Measurements from ENCODE around the gene NEK9. TPM values are rescaled to one million over a fixed set of nuclear protein-coding genes. Genes with fewer than 3 reads are reported as not detected.

NEK9 gene
- total RNA-seq, 1 donor from 2014 or later, result 25.9 TPM

DNA sequence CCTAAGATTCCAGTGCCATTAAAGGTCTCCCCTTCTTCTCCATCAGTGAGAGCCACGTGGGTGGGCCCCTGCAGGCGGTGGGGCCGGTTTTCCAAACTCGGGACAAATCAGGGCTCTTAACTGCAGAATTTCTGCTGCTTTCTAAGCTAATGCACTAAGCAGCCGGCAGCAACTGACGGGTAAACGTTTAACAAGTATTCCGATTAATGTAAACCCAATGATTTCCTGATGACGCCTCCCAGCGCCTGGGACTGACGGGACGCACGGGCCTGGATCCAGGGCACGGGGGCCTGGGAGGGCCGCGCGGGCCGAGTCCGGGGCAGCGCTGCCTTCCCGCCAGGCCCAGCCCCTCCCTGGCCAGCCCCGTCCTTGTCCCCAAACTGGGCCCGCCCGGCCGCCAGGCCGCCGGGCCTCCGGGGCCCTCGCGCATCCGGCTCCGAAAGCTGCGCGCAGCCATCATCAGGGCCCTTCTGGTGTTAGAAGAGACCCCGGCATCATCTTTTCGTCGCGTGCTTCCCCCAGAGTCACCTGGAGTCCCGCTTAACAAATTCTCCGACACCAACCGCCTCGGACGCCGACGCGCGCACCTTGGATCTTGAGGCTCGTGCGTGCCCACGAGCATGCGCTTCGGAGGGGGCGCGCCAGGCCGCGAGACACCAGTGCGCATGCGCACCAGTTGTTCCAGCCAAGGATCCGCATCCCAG is 75.8 kb downstream of the NEK9 start, which contains the start of gene MLH3:
TSS of gene MLH3 (minus strand) at position 616 of the 704 bp plus-strand sequence. CDS start 1,812 bp downstream, outside the sequence.
- peak within 1 kb of the TSS; percentile 91 for H3K4me3 Mint-ChIP-seq
- peaks cover 10% of the 10 kb centered on the region for H3K4me1 ChIP-seq
- H3K27me3 ChIP-seq, result no peaks in the 10 kb centered on the region
- no peak within 1 kb of the TSS for H3K27ac ChIP-seq
- H3K27me3 Mint-ChIP-seq (ENCODE audit: insufficient read depth, low read depth), result peaks cover 5% of the 10 kb centered on the region
- peak within 1 kb of the TSS; percentile 51 for H3K4me3 ChIP-seq
- H4K20me1 ChIP-seq (ENCODE audit: low read depth), result no peaks in the 10 kb centered on the region
- peak; percentile 96 for DNase-seq (ENCODE audit: low spot score)
- peak within 1 kb of the TSS; percentile 92 for H2AFZ ChIP-seq (replicated peaks)
- H3K9me3 ChIP-seq (ENCODE audit: low read depth), result no peaks in the 10 kb centered on the region
- peak within 1 kb of the TSS; percentile 33 for H3K9ac ChIP-seq
- no peaks in the 10 kb centered on the region for H3K36me3 ChIP-seq
- H3F3A ChIP-seq (ENCODE audit: low read depth), result peaks cover 27% of the 10 kb centered on the region
- peaks cover 14% of the 10 kb centered on the region for H3K79me2 ChIP-seq (ENCODE audit: low read depth)
- H3K36me3 Mint-ChIP-seq, result peaks cover 34% of the 10 kb centered on the region
- peaks cover 12% of the 10 kb centered on the region for H3K4me1 Mint-ChIP-seq
- H3K27ac Mint-ChIP-seq, result peak within 1 kb of the TSS; percentile 80
- no peak for TF ChIP-seq CTCF (IDR thresholded peaks at IDR 0.05)
- no peak for TF ChIP-seq EZH2 (IDR thresholded peaks at IDR 0.05)
- TF ChIP-seq EZH2phosphoT487 (IDR thresholded peaks at IDR 0.05), result no peak
- H3K4me2 ChIP-seq, result peak within 1 kb of the TSS; percentile 86
- H3K9me3 Mint-ChIP-seq, result peaks cover 7% of the 10 kb centered on the region

DNA sequence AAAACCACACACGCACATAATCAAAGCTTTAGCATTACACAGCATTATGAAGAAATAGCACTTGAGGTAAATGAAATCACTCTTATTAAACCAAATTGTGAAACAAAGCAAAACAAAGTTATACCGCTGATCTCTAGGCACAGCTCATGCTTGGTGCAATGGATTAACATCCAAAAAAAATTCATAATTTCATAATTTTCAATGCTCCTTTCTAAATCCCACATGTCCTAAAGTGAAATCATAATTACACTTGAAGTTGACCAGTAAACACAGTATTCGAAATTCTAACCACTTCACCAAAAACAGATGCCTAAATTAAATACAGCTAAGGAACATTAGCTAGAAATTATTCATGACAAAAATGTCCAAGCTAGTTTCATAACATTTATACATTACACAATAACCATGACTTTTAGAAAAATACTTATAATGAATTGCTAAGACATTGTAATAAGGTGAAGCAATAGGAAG is 77.1 kb downstream of the NEK9 start:
- DNase-seq (ENCODE audit: low spot score), result no peak
- H3K4me1 Mint-ChIP-seq, result peaks cover 12% of the 10 kb centered on the region
- Histone ChIP-seq H3K27ac (no peak overlapping the region), H3F3A (ENCODE audit: low read depth) (peaks cover 27% of the 10 kb centered on the region), H3K4me1 (peaks cover 10% of the 10 kb centered on the region), H3K79me2 (ENCODE audit: low read depth) (peaks cover 14% of the 10 kb centered on the region), H2AFZ (replicated peaks) (no peak overlapping the region), H3K4me2 (no peak overlapping the region), H3K9me3 (ENCODE audit: low read depth) (no peaks in the 10 kb centered on the region), H3K36me3 (no peaks in the 10 kb centered on the region), H3K27me3 (no peaks in the 10 kb centered on the region), H3K4me3 (peak overlapping the region; percentile 51), H3K9ac (no peak overlapping the region), H4K20me1 (ENCODE audit: low read depth) (no peaks in the 10 kb centered on the region)
- H3K27me3 Mint-ChIP-seq (ENCODE audit: insufficient read depth, low read depth), result peaks cover 5% of the 10 kb centered on the region
- H3K9me3 Mint-ChIP-seq, result peaks cover 7% of the 10 kb centered on the region
- no peak overlapping the region for H3K27ac Mint-ChIP-seq
- no peak for TF ChIP-seq EZH2 (IDR thresholded peaks at IDR 0.05)
- no peak for TF ChIP-seq EZH2phosphoT487 (IDR thresholded peaks at IDR 0.05)
- TF ChIP-seq CTCF (IDR thresholded peaks at IDR 0.05), result no peak
- H3K36me3 Mint-ChIP-seq, result peaks cover 33% of the 10 kb centered on the region
- H3K4me3 Mint-ChIP-seq, result peak overlapping the region; percentile 84

GRCh38 chr14:75049136-75049535 is 77.7 kb downstream of the NEK9 start:
- no peak overlapping the region for H2AFZ ChIP-seq (replicated peaks)
- H4K20me1 ChIP-seq (ENCODE audit: low read depth), result no peaks in the 10 kb centered on the region
- Mint-ChIP-seq H3K36me3 (peaks cover 35% of the 10 kb centered on the region), H3K27ac (no peak overlapping the region), H3K4me3 (no peak overlapping the region), H3K27me3 (ENCODE audit: insufficient read depth, low read depth) (peaks cover 5% of the 10 kb centered on the region), H3K4me1 (peaks cover 12% of the 10 kb centered on the region), H3K9me3 (peaks cover 7% of the 10 kb centered on the region)
- H3K9me3 ChIP-seq (ENCODE audit: low read depth), result no peaks in the 10 kb centered on the region
- H3K27ac ChIP-seq, result no peak overlapping the region
- no peaks in the 10 kb centered on the region for H3K27me3 ChIP-seq
- no peak overlapping the region for H3K9ac ChIP-seq
- H3F3A ChIP-seq (ENCODE audit: low read depth), result peaks cover 27% of the 10 kb centered on the region
- DNase-seq (ENCODE audit: low spot score), result no peak
- no peak overlapping the region for H3K4me3 ChIP-seq
- peaks cover 14% of the 10 kb centered on the region for H3K79me2 ChIP-seq (ENCODE audit: low read depth)
- TF ChIP-seq EZH2phosphoT487 (IDR thresholded peaks at IDR 0.05), result no peak
- no peak for TF ChIP-seq EZH2 (IDR thresholded peaks at IDR 0.05)
- no peak for TF ChIP-seq CTCF (IDR thresholded peaks at IDR 0.05)
- H3K4me2 ChIP-seq, result no peak overlapping the region
- peaks cover 10% of the 10 kb centered on the region for H3K4me1 ChIP-seq
- H3K36me3 ChIP-seq, result no peaks in the 10 kb centered on the region

Data from neural progenitor cell (in vitro differentiated cells).